GM12878 (cell line): Measurements from ENCODE around the gene SLC22A6. TPM values are rescaled to one million over a fixed set of nuclear protein-coding genes. Genes with fewer than 3 reads are reported as not detected.

Experiments
- ATAC-seq: fragments of 200-7000 bp; cut with Tn5 transposase; 3 replicates; pipeline ENCODE4 v1.9.1; 2020; ENCODE audit warnings: mild to moderate bottlenecking, moderate library complexity
- BruUV-seq: library from RNA; stranded (reverse); fragments of 400-500 nt; replicated peaks from 2 replicates; lab custom pipeline; 2021; lab: Mats Ljungman, UMichigan
- CTCF ChIA-PET: fragments of 300-600 bp; sonication (Branson Sonifier 250); formaldehyde crosslinking; extraction: SDS; loops from one replicate; lab custom pipeline; 2021; ENCODE audit warnings: inconsistent platforms; lab: Yijun Ruan, JAX
- POLR2A ChIA-PET: fragments of 350-600 bp; formaldehyde crosslinking; extraction: SDS; loops from one replicate; lab custom pipeline; 2021; ENCODE audit warnings: inconsistent platforms; lab: Charles Lee
- RAD21 ChIA-PET: fragments of 300-600 bp; sonication (Branson Sonifier 250); formaldehyde crosslinking; loops from one replicate; lab custom pipeline; 2023; ENCODE audit warnings: antibody characterized with exemption; ENCODE audit not compliant: unreplicated experiment; lab: Charles Lee
- SMC1A ChIA-PET: fragments of 300-600 bp; sonication (Branson Sonifier 250); formaldehyde crosslinking; loops from one replicate; lab custom pipeline; 2023; ENCODE audit not compliant: unreplicated experiment, uncharacterized antibody; lab: Charles Lee
- DNase-seq: peaks from one replicate; pipeline ENCODE4 v3.0.0-alpha.2; 2011; ENCODE audit warnings: low read depth, low spot score
- FAIRE-seq: peaks from 3 replicates; lab custom pipeline; 2011; peaks lifted over from hg19 to GRCh38; lab: Jason Lieb, UNC
- H2AFZ ChIP-seq: 2 replicates; pipeline ENCODE4 v1.6.0; 2011; ENCODE audit warnings: low read depth, low read length, control low read depth; ENCODE audit not compliant: control insufficient read depth
- H3K27ac ChIP-seq: 2 replicates; pipeline ENCODE4 v1.5.1; 2011; ENCODE audit warnings: control low read depth; ENCODE audit not compliant: control insufficient read depth, insufficient read depth
- H3K27me3 ChIP-seq, 2 experiments: replicated peaks in 1 of 2; 2 replicates each; pipeline versions ENCODE4 v1.6.0 to v1.6.1; 2011; ENCODE audit warnings: low read length in 1 of 2; ENCODE audit not compliant: control insufficient read depth in 2 of 2, insufficient read depth in 2 of 2
- H3K36me3 ChIP-seq, 2 experiments: 2 replicates each; pipeline ENCODE4 v1.5.1; 2011; ENCODE audit warnings: low read length in 1 of 2; ENCODE audit not compliant: control insufficient read depth in 2 of 2, insufficient read depth in 2 of 2
- H3K4me1 ChIP-seq: 2 replicates; pipeline ENCODE4 v1.6.1; 2011; ENCODE audit warnings: mild to moderate bottlenecking, low read length, moderate library complexity, mixed read lengths; ENCODE audit not compliant: control insufficient read depth, insufficient read depth
- H3K4me2 ChIP-seq: 2 replicates; pipeline ENCODE4 v1.6.0; 2011; ENCODE audit warnings: control low read depth; ENCODE audit not compliant: control insufficient read depth, insufficient read depth
- H3K4me3 ChIP-seq: fragments of 200-600 bp; sonication (generic); 2 replicates; pipeline ENCODE4 v1.5.1; 2016
- H3K79me2 ChIP-seq: 2 replicates; pipeline ENCODE4 v1.6.0; 2011; ENCODE audit warnings: low read length; ENCODE audit not compliant: control insufficient read depth, insufficient read depth
- H3K9ac ChIP-seq: 2 replicates; pipeline ENCODE4 v1.8.0; 2011; ENCODE audit warnings: low read length, control low read depth, mixed read lengths; ENCODE audit not compliant: control insufficient read depth, insufficient read depth
- H3K9me3 ChIP-seq: replicated peaks from 3 replicates; pipeline ENCODE4 v1.5.1; 2011; ENCODE audit warnings: mild to moderate bottlenecking, low read length; ENCODE audit not compliant: control insufficient read depth, insufficient read depth
- H4K20me1 ChIP-seq: 2 replicates; pipeline ENCODE4 v1.6.0; 2011; ENCODE audit not compliant: control insufficient read depth, insufficient read depth
- CBFB ChIP-seq: IDR thresholded peaks from 2 replicates; pipeline ENCODE4 v1.6.1; 2016; ENCODE audit warnings: antibody characterized with exemption, low read depth
- CEBPB ChIP-seq, 2 experiments: fragments of 150-350 bp in 1 of 2; IDR thresholded peaks; 2 replicates each; pipeline ENCODE4 v1.6.1; 2012 to 2014; ENCODE audit warnings: low read depth in 2 of 2, low read length in 2 of 2, borderline replicate concordance in 1 of 2, inconsistent platforms in 1 of 2
- E4F1 ChIP-seq: fragments of 450-650 bp; IDR thresholded peaks from 2 replicates; pipeline ENCODE4 v1.6.1; 2018; ENCODE audit warnings: borderline replicate concordance, mild to moderate bottlenecking; ENCODE audit not compliant: partially characterized antibody
- FOXK2 ChIP-seq: fragments of 450-650 bp; IDR thresholded peaks from 2 replicates; pipeline ENCODE4 v1.6.1; 2017; ENCODE audit warnings: mild to moderate bottlenecking, moderate library complexity
- HDGF ChIP-seq: fragments of 450-650 bp; IDR thresholded peaks from 2 replicates; pipeline ENCODE4 v1.6.1; 2016; ENCODE audit warnings: antibody characterized with exemption
- NFXL1 ChIP-seq: fragments of 450-650 bp; IDR thresholded peaks from 2 replicates; pipeline ENCODE4 v1.6.1; 2017; ENCODE audit warnings: antibody characterized with exemption, mild to moderate bottlenecking, borderline replicate concordance
- PAX5 ChIP-seq: IDR thresholded peaks from 2 replicates; pipeline ENCODE4 v1.6.1; 2011; ENCODE audit warnings: low read depth, low read length, borderline replicate concordance
- RBBP5 ChIP-seq: fragments of 200-600 bp; sonication (generic); conservative IDR thresholded peaks from 2 replicates; pipeline ENCODE4 v1.6.1; 2016
- SIN3A ChIP-seq: IDR thresholded peaks from 2 replicates; pipeline ENCODE4 v1.6.1; 2012; ENCODE audit warnings: low read depth, low read length, improper control_type of control experiment
- SMAD1 ChIP-seq: fragments of 450-650 bp; IDR thresholded peaks from 2 replicates; pipeline ENCODE4 v1.6.1; 2018; ENCODE audit warnings: mild to moderate bottlenecking, low read depth; ENCODE audit not compliant: partially characterized antibody
- SREBF2 ChIP-seq: IDR thresholded peaks from 2 replicates; pipeline ENCODE4 v1.6.1; 2012; ENCODE audit warnings: mild to moderate bottlenecking, low read length
- ZNF622 ChIP-seq: fragments of 450-650 bp; IDR thresholded peaks from 2 replicates; pipeline ENCODE4 v1.6.1; 2017; ENCODE audit warnings: mild to moderate bottlenecking, inconsistent platforms
- WGBS: methylation state at CpG from one replicate; pipeline ENCODE4 v1.1.6; 2016; ENCODE audit warnings: low lambda C conversion rate; ENCODE audit not compliant: insufficient replicate concordance, insufficient coverage; ENCODE audit errors: missing lambda C conversion rate; 5-methylcytosine and 5-hydroxymethylcytosine counted together
- in situ Hi-C: fragments of 300-500 bp; cut with MboI; formaldehyde crosslinking; loops from 9 replicates; pipeline ENCODE4 v1.14.3; 2018; ENCODE audit warnings: mixed read lengths
- intact Hi-C: fragments of 100-400 bp; cut with micrococcal nuclease; formaldehyde crosslinking; loops from one replicate; pipeline ENCODE4 v1.14.2; 2022; ENCODE audit not compliant: unreplicated experiment
- polyA plus RNA-seq, 11 experiments: library from polyadenylated mRNA; depleted of rRNA in 4 of 11; unstranded in 6 of 11; stranded (reverse) in 5 of 11; fragments of >200 nt; fragmentation: Nextera tagmentation in 4 of 11; fragmentation: Illumina TruSeq in 1 of 11; extraction: Ambion mirVana in 4 of 11; extraction: Trizol in 1 of 11; gene quantifications; 1 replicate in 1 of 11; 2 replicates in 10 of 11; pipeline versions ENCODE4 v1.2.1 to v1.2.3, GENCODE V29; 2011 to 2016; ENCODE audit warnings: inconsistent platforms in 2 of 11, missing spikeins in 2 of 11, low read depth in 1 of 11
- total RNA-seq, 4 experiments: library from RNA; depleted of rRNA in 3 of 4; stranded (reverse); fragments of >200 nt in 3 of 4; fragmentation: Illumina TruSeq in 1 of 4; extraction: Trizol in 1 of 4; gene quantifications; 2 replicates each; pipeline versions ENCODE4 v1.2.1 to v1.2.3, GENCODE V29; 2013 to 2021
- TF ChIP-seq, protein P1 (sequence below): fragments of 150-350 bp; IDR thresholded peaks from 2 replicates; pipeline ENCODE4 v1.6.1; 2014; ENCODE audit warnings: mild to moderate bottlenecking, low read depth, low read length
- TF ChIP-seq, protein P2 (sequence below): fragments of 450-650 bp; IDR thresholded peaks from 2 replicates; pipeline ENCODE4 v1.6.1; 2017; ENCODE audit warnings: mild to moderate bottlenecking, low read depth, inconsistent platforms; ENCODE audit not compliant: poor library complexity, severe bottlenecking
- TF ChIP-seq, protein P3 (sequence below): IDR thresholded peaks from 2 replicates; pipeline ENCODE4 v1.6.1; 2012; ENCODE audit warnings: mild to moderate bottlenecking, low read depth, low read length

SLC22A6 gene
- total and polyA plus RNA-seq, 10 of the 15 experiments (the other 5 are each of a cell fraction or from before 2014, with no cell fraction given), result not detected

DNA sequence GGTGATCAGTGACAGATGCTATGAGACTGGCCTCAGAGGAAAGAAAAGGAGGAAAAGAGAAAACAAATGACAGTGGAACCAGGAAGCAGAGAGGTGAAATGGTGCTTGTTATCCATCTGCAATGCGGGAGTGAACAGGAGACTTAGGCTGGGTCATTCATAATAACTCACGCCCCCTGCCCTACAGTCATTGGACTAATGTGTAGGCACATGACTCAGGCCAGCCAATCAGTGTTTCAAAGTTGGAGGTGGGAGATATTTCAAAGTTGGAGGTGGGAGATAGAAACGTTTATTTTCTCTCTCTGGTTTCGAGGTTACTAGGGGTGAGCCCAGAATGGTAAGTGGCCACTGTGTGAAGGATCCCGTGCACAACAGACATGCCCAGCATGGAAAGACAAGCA lies 30.3 kb downstream of the SLC22A6 start (continued):
- TF ChIP-seq, protein P1, sequence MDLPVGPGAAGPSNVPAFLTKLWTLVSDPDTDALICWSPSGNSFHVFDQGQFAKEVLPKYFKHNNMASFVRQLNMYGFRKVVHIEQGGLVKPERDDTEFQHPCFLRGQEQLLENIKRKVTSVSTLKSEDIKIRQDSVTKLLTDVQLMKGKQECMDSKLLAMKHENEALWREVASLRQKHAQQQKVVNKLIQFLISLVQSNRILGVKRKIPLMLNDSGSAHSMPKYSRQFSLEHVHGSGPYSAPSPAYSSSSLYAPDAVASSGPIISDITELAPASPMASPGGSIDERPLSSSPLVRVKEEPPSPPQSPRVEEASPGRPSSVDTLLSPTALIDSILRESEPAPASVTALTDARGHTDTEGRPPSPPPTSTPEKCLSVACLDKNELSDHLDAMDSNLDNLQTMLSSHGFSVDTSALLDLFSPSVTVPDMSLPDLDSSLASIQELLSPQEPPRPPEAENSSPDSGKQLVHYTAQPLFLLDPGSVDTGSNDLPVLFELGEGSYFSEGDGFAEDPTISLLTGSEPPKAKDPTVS, result no peak
- TF ChIP-seq, all 136 proteins: peak for 0

DNA sequence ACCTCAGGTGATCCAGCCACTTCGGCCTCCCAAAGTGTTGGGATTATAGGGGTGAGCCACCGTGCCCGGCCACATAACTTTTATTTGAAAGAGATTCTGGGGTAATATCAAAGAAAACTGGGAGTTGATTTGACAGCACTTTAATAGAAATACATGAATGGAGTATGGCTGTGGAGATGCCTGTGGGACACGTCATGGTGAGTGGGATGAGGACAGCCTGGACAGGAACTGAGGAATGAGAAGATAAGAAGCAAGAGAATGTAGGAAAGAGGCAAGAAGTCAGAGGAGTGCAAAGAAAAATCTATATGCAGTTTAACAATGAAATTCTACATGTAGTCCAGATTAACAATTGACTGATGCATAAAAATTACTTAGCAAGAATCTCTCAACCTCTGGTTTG lies 31.0 kb downstream of the SLC22A6 start:
- RAD21 ChIA-PET, result no interaction called here
- TF ChIP-seq E4F1 (no peak), CEBPB (IDR thresholded peaks at IDR 0.05; ENCODE audit: borderline replicate concordance in 1 of 2, low read depth in 2 of 2, low read length in 2 of 2) (no peak), SIN3A (no peak), PAX5 (no peak), SREBF2 (no peak), SMAD1 (no peak), CBFB (no peak), NFXL1 (no peak), RBBP5 (no peak), FOXK2 (no peak), ZNF622 (no peak), HDGF (no peak)
- TF ChIP-seq, protein P2, sequence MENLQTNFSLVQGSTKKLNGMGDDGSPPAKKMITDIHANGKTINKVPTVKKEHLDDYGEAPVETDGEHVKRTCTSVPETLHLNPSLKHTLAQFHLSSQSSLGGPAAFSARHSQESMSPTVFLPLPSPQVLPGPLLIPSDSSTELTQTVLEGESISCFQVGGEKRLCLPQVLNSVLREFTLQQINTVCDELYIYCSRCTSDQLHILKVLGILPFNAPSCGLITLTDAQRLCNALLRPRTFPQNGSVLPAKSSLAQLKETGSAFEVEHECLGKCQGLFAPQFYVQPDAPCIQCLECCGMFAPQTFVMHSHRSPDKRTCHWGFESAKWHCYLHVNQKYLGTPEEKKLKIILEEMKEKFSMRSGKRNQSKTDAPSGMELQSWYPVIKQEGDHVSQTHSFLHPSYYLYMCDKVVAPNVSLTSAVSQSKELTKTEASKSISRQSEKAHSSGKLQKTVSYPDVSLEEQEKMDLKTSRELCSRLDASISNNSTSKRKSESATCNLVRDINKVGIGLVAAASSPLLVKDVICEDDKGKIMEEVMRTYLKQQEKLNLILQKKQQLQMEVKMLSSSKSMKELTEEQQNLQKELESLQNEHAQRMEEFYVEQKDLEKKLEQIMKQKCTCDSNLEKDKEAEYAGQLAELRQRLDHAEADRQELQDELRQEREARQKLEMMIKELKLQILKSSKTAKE, result no peak
- TF ChIP-seq, protein P3, sequence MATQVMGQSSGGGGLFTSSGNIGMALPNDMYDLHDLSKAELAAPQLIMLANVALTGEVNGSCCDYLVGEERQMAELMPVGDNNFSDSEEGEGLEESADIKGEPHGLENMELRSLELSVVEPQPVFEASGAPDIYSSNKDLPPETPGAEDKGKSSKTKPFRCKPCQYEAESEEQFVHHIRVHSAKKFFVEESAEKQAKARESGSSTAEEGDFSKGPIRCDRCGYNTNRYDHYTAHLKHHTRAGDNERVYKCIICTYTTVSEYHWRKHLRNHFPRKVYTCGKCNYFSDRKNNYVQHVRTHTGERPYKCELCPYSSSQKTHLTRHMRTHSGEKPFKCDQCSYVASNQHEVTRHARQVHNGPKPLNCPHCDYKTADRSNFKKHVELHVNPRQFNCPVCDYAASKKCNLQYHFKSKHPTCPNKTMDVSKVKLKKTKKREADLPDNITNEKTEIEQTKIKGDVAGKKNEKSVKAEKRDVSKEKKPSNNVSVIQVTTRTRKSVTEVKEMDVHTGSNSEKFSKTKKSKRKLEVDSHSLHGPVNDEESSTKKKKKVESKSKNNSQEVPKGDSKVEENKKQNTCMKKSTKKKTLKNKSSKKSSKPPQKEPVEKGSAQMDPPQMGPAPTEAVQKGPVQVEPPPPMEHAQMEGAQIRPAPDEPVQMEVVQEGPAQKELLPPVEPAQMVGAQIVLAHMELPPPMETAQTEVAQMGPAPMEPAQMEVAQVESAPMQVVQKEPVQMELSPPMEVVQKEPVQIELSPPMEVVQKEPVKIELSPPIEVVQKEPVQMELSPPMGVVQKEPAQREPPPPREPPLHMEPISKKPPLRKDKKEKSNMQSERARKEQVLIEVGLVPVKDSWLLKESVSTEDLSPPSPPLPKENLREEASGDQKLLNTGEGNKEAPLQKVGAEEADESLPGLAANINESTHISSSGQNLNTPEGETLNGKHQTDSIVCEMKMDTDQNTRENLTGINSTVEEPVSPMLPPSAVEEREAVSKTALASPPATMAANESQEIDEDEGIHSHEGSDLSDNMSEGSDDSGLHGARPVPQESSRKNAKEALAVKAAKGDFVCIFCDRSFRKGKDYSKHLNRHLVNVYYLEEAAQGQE, result no peak

More for the DNA sequence above, 31.0 kb downstream of the SLC22A6 start:
- WGBS, result 37% methylated on average over 4 of the region's 4 CpGs
- H4K20me1 ChIP-seq, result no peaks in the 10 kb centered on the region
- in situ Hi-C loops (no loop called here), intact Hi-C loops (no loop called here)
- no peaks in the 10 kb centered on the region for H3K79me2 ChIP-seq
- no peaks in the 10 kb centered on the region for H3K36me3 ChIP-seq
- no peak overlapping the region for H3K4me3 ChIP-seq
- ChIA-PET CTCF (no interaction called here), POLR2A (no interaction called here), SMC1A (no interaction called here)
- H3K27me3 ChIP-seq, result no peaks in the 10 kb centered on the region
- H3K9me3 ChIP-seq, result no peaks in the 10 kb centered on the region
- FAIRE-seq (no peak), DNase-seq (no peak), ATAC-seq (no peak)
- no peak overlapping the region for H3K4me2 ChIP-seq
- no peak overlapping the region for H3K27ac ChIP-seq
- H3K9ac ChIP-seq, result no peak overlapping the region
- no TSS peak for BruUV-seq
- no peaks in the 10 kb centered on the region for H3K4me1 ChIP-seq
- H2AFZ ChIP-seq, result no peak overlapping the region
